ENCODE measurements around the gene LYRM4. TPM values are rescaled to one million over a fixed set of nuclear protein-coding genes. Genes with fewer than 3 reads are reported as not detected.

Gene LYRM4
- total RNA-seq, 4 donors from 2014 or later, result 6.3 to 13.7 (median 7.8) TPM

GRCh38 chr6:5293692-5294091 lies 32.9 kb upstream of the LYRM4 start:
- Histone ChIP-seq H3K36me3 (no peaks in the 10 kb centered on the region), H3K27ac (no peak overlapping the region), H3K9me3 (no peaks in the 10 kb centered on the region), H3K27me3 (no peaks in the 10 kb centered on the region), H3K4me1 (no peaks in the 10 kb centered on the region), H3K4me3 (no peak overlapping the region)
- TF ChIP-seq CTCF (IDR thresholded peaks at IDR 0.05) (no peak), POLR2A (IDR thresholded peaks at IDR 0.05) (no peak)
- no peak for DNase-seq

GRCh38 chr6:5292154-5292553 lies 31.4 kb upstream of the LYRM4 start:
- H3K4me1 ChIP-seq, result no peaks in the 10 kb centered on the region
- no peak for DNase-seq
- no peaks in the 10 kb centered on the region for H3K27me3 ChIP-seq
- no peaks in the 10 kb centered on the region for H3K9me3 ChIP-seq
- no peak overlapping the region for H3K4me3 ChIP-seq
- no peaks in the 10 kb centered on the region for H3K36me3 ChIP-seq
- TF ChIP-seq CTCF (IDR thresholded peaks at IDR 0.05), result no peak
- TF ChIP-seq POLR2A (IDR thresholded peaks at IDR 0.05), result no peak
- no peak overlapping the region for H3K27ac ChIP-seq

- DNase-seq, result no peak
- no peaks in the 10 kb centered on the region for H3K27me3 ChIP-seq
- TF ChIP-seq POLR2A (IDR thresholded peaks at IDR 0.05), result no peak
- no peak for TF ChIP-seq CTCF (IDR thresholded peaks at IDR 0.05)
- no peak overlapping the region for H3K27ac ChIP-seq
- no peaks in the 10 kb centered on the region for H3K36me3 ChIP-seq
- no peaks in the 10 kb centered on the region for H3K9me3 ChIP-seq
- H3K4me3 ChIP-seq, result no peak overlapping the region
- no peaks in the 10 kb centered on the region for H3K4me1 ChIP-seq
Observed at GRCh38 chr6:5290500-5290899, 29.8 kb upstream of the LYRM4 start.

GRCh38 chr6:5290097-5290496 lies 29.3 kb upstream of the LYRM4 start:
- Histone ChIP-seq H3K36me3 (no peaks in the 10 kb centered on the region), H3K9me3 (no peaks in the 10 kb centered on the region), H3K27ac (no peak overlapping the region), H3K27me3 (no peaks in the 10 kb centered on the region), H3K4me3 (no peak overlapping the region), H3K4me1 (no peaks in the 10 kb centered on the region)
- TF ChIP-seq CTCF (IDR thresholded peaks at IDR 0.05) (no peak), POLR2A (IDR thresholded peaks at IDR 0.05) (no peak)
- DNase-seq, result no peak

- no peaks in the 10 kb centered on the region for H3K9me3 ChIP-seq
- H3K27ac ChIP-seq, result peak overlapping the region in 1 of 4 donors; percentile 31
- H3K36me3 ChIP-seq, result no peaks in the 10 kb centered on the region
- no peaks in the 10 kb centered on the region for H3K27me3 ChIP-seq
- H3K4me1 ChIP-seq, result no peaks in the 10 kb centered on the region
- no peak for DNase-seq
- TF ChIP-seq POLR2A (IDR thresholded peaks at IDR 0.05), result no peak
- TF ChIP-seq CTCF (IDR thresholded peaks at IDR 0.05), result no peak
- H3K4me3 ChIP-seq, result no peak overlapping the region
Observed at GRCh38 chr6:5287966-5288297, 27.2 kb upstream of the LYRM4 start.
